Measurements from ENCODE around the gene PLEKHA8. TPM values are rescaled to one million over a fixed set of nuclear protein-coding genes. Genes with fewer than 3 reads are reported as not detected.
A peak's percentile ranks its signal among the peaks of the same experiment; 100 is the strongest.
"Not testable (repeated sequence)": the region's sequence is repeated elsewhere in the genome, so short reads cannot be mapped to it uniquely, and the experiment has no call there.

PLEKHA8 gene
- total RNA-seq, 1 experiment from 2014 or later, result 12.0 TPM

GRCh38 chr7:30061786-30062185 lies 33.6 kb downstream of the PLEKHA8 start:
- H3K4me3 Mint-ChIP-seq (ENCODE audit: unreplicated experiment); H3K27ac Mint-ChIP-seq (ENCODE audit: low read depth, unreplicated experiment); H3K27me3 Mint-ChIP-seq (ENCODE audit: insufficient read depth, unreplicated experiment); H3K9me3 Mint-ChIP-seq (ENCODE audit: unreplicated experiment); BruUV-seq (replicated peaks); H3K4me1 Mint-ChIP-seq (ENCODE audit: insufficient read depth, unreplicated experiment): not testable (repeated sequence)
- ChIA-PET POLR2A (interaction anchor here (0.6 to 1.2 kb wide), 4 partner anchors 14 to 184 kb away, joined by 3 to 6 read pairs (median 4); no protein-coding TSS in a partner anchor), CTCF (interaction anchor here (0.5 to 3.5 kb wide), 22 partner anchors 8 to 1297 kb away, joined by 3 to 23 read pairs (median 4); no protein-coding TSS in a partner anchor)
- intact Hi-C loops (cut with micrococcal nuclease), result loop anchor here (1.0 to 2.0 kb wide), 5 partner anchors 33 to 427 kb away; partner anchors contain the start of gene PLEKHA8
- peak; percentile 29 for TF ChIP-seq CTCF (IDR thresholded peaks at IDR 0.05; ENCODE audit: unreplicated experiment)
- peaks cover 41% of the 10 kb centered on the region for H3K36me3 Mint-ChIP-seq (ENCODE audit: insufficient read depth, unreplicated experiment)
- DNase-seq (ENCODE audit: unreplicated experiment), result peak; percentile 8

- ChIA-PET CTCF (interaction anchor here (0.6 to 3.5 kb wide), 10 partner anchors 8 to 315 kb away, joined by 3 to 23 read pairs (median 6); no protein-coding TSS in a partner anchor), POLR2A (interaction anchor here (1.0 to 1.2 kb wide), 2 partner anchors 26 to 185 kb away, joined by 3 to 4 read pairs; no protein-coding TSS in a partner anchor)
- H3K36me3 Mint-ChIP-seq (ENCODE audit: insufficient read depth, unreplicated experiment), result peaks cover 38% of the 10 kb centered on the region
- peak; percentile 57 for DNase-seq (ENCODE audit: unreplicated experiment)
- no TSS peak for BruUV-seq (replicated peaks)
- H3K4me1 Mint-ChIP-seq (ENCODE audit: insufficient read depth, unreplicated experiment), result no peaks in the 10 kb centered on the region
- H3K9me3 Mint-ChIP-seq (ENCODE audit: unreplicated experiment), result no peaks in the 10 kb centered on the region
- H3K27ac Mint-ChIP-seq (ENCODE audit: low read depth, unreplicated experiment), result no peak overlapping the region
- no peaks in the 10 kb centered on the region for H3K27me3 Mint-ChIP-seq (ENCODE audit: insufficient read depth, unreplicated experiment)
- TF ChIP-seq CTCF (IDR thresholded peaks at IDR 0.05; ENCODE audit: unreplicated experiment), result peak; percentile 49
- H3K4me3 Mint-ChIP-seq (ENCODE audit: unreplicated experiment), result no peak overlapping the region
- intact Hi-C loops (cut with micrococcal nuclease), result loop anchor here (1.0 to 2.0 kb wide), 5 partner anchors 34 to 428 kb away; partner anchors contain the start of gene PLEKHA8
These were observed 34.4 kb downstream of the PLEKHA8 start for GRCh38 chr7:30062587-30062986.

- no peak overlapping the region for H3K27ac Mint-ChIP-seq (ENCODE audit: low read depth, unreplicated experiment)
- TF ChIP-seq CTCF (IDR thresholded peaks at IDR 0.05; ENCODE audit: unreplicated experiment), result no peak
- no TSS peak for BruUV-seq (replicated peaks)
- peaks cover 35% of the 10 kb centered on the region for H3K36me3 Mint-ChIP-seq (ENCODE audit: insufficient read depth, unreplicated experiment)
- DNase-seq (ENCODE audit: unreplicated experiment), result no peak
- no peaks in the 10 kb centered on the region for H3K9me3 Mint-ChIP-seq (ENCODE audit: unreplicated experiment)
- ChIA-PET CTCF (interaction anchor here (0.7 kb wide), 1 partner anchor 107 kb away, joined by 3 read pairs; no protein-coding TSS in a partner anchor), POLR2A (no interaction called here)
- intact Hi-C loops (cut with micrococcal nuclease), result no loop called here
- no peak overlapping the region for H3K4me3 Mint-ChIP-seq (ENCODE audit: unreplicated experiment)
- H3K27me3 Mint-ChIP-seq (ENCODE audit: insufficient read depth, unreplicated experiment), result no peaks in the 10 kb centered on the region
- peaks cover 16% of the 10 kb centered on the region for H3K4me1 Mint-ChIP-seq (ENCODE audit: insufficient read depth, unreplicated experiment)
These were observed 37.5 kb downstream of the PLEKHA8 start for GRCh38 chr7:30065746-30066145.

GRCh38 chr7:30066687-30067086 lies 38.5 kb downstream of the PLEKHA8 start:
- no TSS peak for BruUV-seq (replicated peaks)
- ChIA-PET POLR2A (no interaction called here), CTCF (no interaction called here)
- no peak for TF ChIP-seq CTCF (IDR thresholded peaks at IDR 0.05; ENCODE audit: unreplicated experiment)
- intact Hi-C loops (cut with micrococcal nuclease), result no loop called here
- H3K27me3 Mint-ChIP-seq (ENCODE audit: insufficient read depth, unreplicated experiment), result no peaks in the 10 kb centered on the region
- peaks cover 36% of the 10 kb centered on the region for H3K36me3 Mint-ChIP-seq (ENCODE audit: insufficient read depth, unreplicated experiment)
- no peaks in the 10 kb centered on the region for H3K9me3 Mint-ChIP-seq (ENCODE audit: unreplicated experiment)
- peaks cover 16% of the 10 kb centered on the region for H3K4me1 Mint-ChIP-seq (ENCODE audit: insufficient read depth, unreplicated experiment)
- no peak overlapping the region for H3K27ac Mint-ChIP-seq (ENCODE audit: low read depth, unreplicated experiment)
- H3K4me3 Mint-ChIP-seq (ENCODE audit: unreplicated experiment), result no peak overlapping the region
- DNase-seq (ENCODE audit: unreplicated experiment), result no peak
